BJ (cell line): Measurements from ENCODE around the gene DNAJC5. TPM values are rescaled to one million over a fixed set of nuclear protein-coding genes. Genes with fewer than 3 reads are reported as not detected.

ENCODE experiments used
- CTCF ChIA-PET: fragments of 350-600 bp; formaldehyde crosslinking; extraction: SDS; loops from one replicate; lab custom pipeline; 2021; ENCODE audit warnings: antibody characterized with exemption, inconsistent platforms; lab: Yijun Ruan, JAX
- POLR2A ChIA-PET: fragments of 300-600 bp; sonication (Branson Sonifier 250); formaldehyde crosslinking; extraction: SDS; loops from one replicate; lab custom pipeline; 2021; ENCODE audit warnings: antibody characterized with exemption; lab: Charles Lee
- DNase-seq: peaks from one replicate; pipeline ENCODE4 v3.0.0-alpha.2; 2011; ENCODE audit warnings: low read depth
- H3K27me3 ChIP-seq: 2 replicates; pipeline ENCODE4 v1.6.0; 2011; ENCODE audit warnings: low read length; ENCODE audit not compliant: control insufficient read depth, insufficient read depth
- H3K36me3 ChIP-seq: 2 replicates; pipeline ENCODE4 v1.5.1; 2011; ENCODE audit warnings: low read length; ENCODE audit not compliant: control insufficient read depth, insufficient read depth
- H3K4me3 ChIP-seq: 2 replicates; pipeline ENCODE4 v1.5.1; 2011; ENCODE audit warnings: low read depth, mild to moderate bottlenecking, control low read depth, low read length
- CTCF ChIP-seq: IDR thresholded peaks from 2 replicates; pipeline ENCODE4 v1.5.1; 2011; ENCODE audit warnings: low read depth, mild to moderate bottlenecking, control low read depth, inconsistent platforms, low read length, moderate library complexity; ENCODE audit not compliant: insufficient read depth
- polyA plus RNA-seq: library from polyadenylated mRNA; depleted of rRNA; stranded (reverse); fragments of >200 nt; gene quantifications from 2 replicates; pipeline ENCODE4 v1.2.3, GENCODE V29; 2011

Gene DNAJC5
- polyA plus RNA-seq, 1 experiment: 45.6 TPM

GRCh38 chr20:63893999-63894357, 948 bp upstream of the DNAJC5 start:
- ChIA-PET POLR2A (no interaction called here), CTCF (interaction anchor here (1.1 to 1.5 kb wide), 2 partner anchors 10 to 80 kb away, joined by 3 to 6 read pairs; no protein-coding TSS in a partner anchor)
- no peak for DNase-seq
- Histone ChIP-seq H3K36me3 (peaks cover 22% of the 10 kb centered on the region), H3K27me3 (no peaks in the 10 kb centered on the region), H3K4me3 (no peak overlapping the region)
- TF ChIP-seq CTCF: no peak

GRCh38 chr20:63895202-63895951, 451 bp downstream of the DNAJC5 start:
- Histone ChIP-seq H3K4me3 (peak overlapping the region; percentile 60), H3K36me3 (peaks cover 12% of the 10 kb centered on the region), H3K27me3 (no peaks in the 10 kb centered on the region)
- DNase-seq: no peak
- no peak for TF ChIP-seq CTCF
- CTCF ChIA-PET: interaction anchor here (1.1 to 2.1 kb wide), 5 partner anchors 11 to 79 kb away, joined by 3 to 7 read pairs (median 4); partner anchors contain the start of gene TPD52L2
- POLR2A ChIA-PET: no interaction called here

GRCh38 chr20:63895952-63896263, 982 bp downstream of the DNAJC5 start:
- no peak for DNase-seq
- POLR2A ChIA-PET: no interaction called here
- Histone ChIP-seq H3K27me3 (no peaks in the 10 kb centered on the region), H3K4me3 (peak overlapping the region; percentile 60), H3K36me3 (peaks cover 9% of the 10 kb centered on the region)
- TF ChIP-seq CTCF: no peak
- CTCF ChIA-PET: interaction anchor here (1.3 to 2.1 kb wide), 4 partner anchors 11 to 78 kb away, joined by 3 to 7 read pairs (median 5); partner anchors contain the start of gene TPD52L2

- ChIA-PET POLR2A (interaction anchor here (0.7 kb wide), 1 partner anchor 111 kb away, joined by 3 read pairs; no protein-coding TSS in a partner anchor), CTCF (interaction anchor here (0.8 to 2.1 kb wide), 6 partner anchors 10 to 77 kb away, joined by 3 to 7 read pairs (median 4); partner anchors contain the start of gene TPD52L2)
- H3K4me3 ChIP-seq: peak overlapping the region; percentile 60
- H3K27me3 ChIP-seq: no peaks in the 10 kb centered on the region
- peaks cover 5% of the 10 kb centered on the region for H3K36me3 ChIP-seq
- TF ChIP-seq CTCF: no peak
- DNase-seq: no peak
These were observed 1.6 kb downstream of the DNAJC5 start for GRCh38 chr20:63896264-63897105.

- Histone ChIP-seq H3K4me3 (no peak overlapping the region), H3K27me3 (no peaks in the 10 kb centered on the region), H3K36me3 (peaks cover 1% of the 10 kb centered on the region; the same call in 1 of the 2 replicates)
- DNase-seq: no peak
- ChIA-PET POLR2A (no interaction called here), CTCF (interaction anchor here (1.2 kb wide), 1 partner anchor 20 kb away, joined by 3 read pairs; no protein-coding TSS in a partner anchor)
- no peak for TF ChIP-seq CTCF
These were observed 3.1 kb downstream of the DNAJC5 start for GRCh38 chr20:63897978-63898561.
